HepG2 (cell line): Measurements from ENCODE around the gene MAP2K1.

Experiments used
- ARID2 ChIP-seq: sonication (generic); formaldehyde crosslinking; IDR thresholded peaks from 2 replicates; pipeline ENCODE4 v1.8.1; 2022; ENCODE audit warnings: mild to moderate bottlenecking, missing genetic modification reagents, borderline replicate concordance
- FOXK1 ChIP-seq: sonication (generic); formaldehyde crosslinking; IDR thresholded peaks from 2 replicates; pipeline ENCODE4 v1.4.0; 2020; ENCODE audit warnings: low read depth, missing genetic modification reagents, borderline replicate concordance
- FOXO1 ChIP-seq: sonication (generic); formaldehyde crosslinking; IDR thresholded peaks from 2 replicates; pipeline ENCODE4 v1.4.0; 2020; ENCODE audit warnings: missing genetic modification reagents
- PPARG ChIP-seq: conservative IDR thresholded peaks from 2 replicates; pipeline ENCODE4 v1.6.1; 2016; ENCODE audit warnings: missing biosample characterization, missing genetic modification reagents
- PRPF4 ChIP-seq: fragments of 200-400 bp; formaldehyde crosslinking; IDR thresholded peaks from 2 replicates; pipeline ENCODE4 v1.6.1; 2016; ENCODE audit warnings: low read length, low read depth; ENCODE audit not compliant: poor library complexity, severe bottlenecking
- SOX13 ChIP-seq, 3 experiments: fragments of 450-650 bp in 1 of 3; sonication (generic) in 1 of 3; formaldehyde crosslinking in 1 of 3; IDR thresholded peaks in 2 of 3; conservative IDR thresholded peaks in 1 of 3; 2 replicates each; pipeline versions ENCODE4 v1.5.0 to v1.6.1; 2016 to 2020; ENCODE audit warnings: antibody characterized with exemption in 1 of 3, mild to moderate bottlenecking in 1 of 3, missing compliant biosample characterization in 1 of 3, missing genetic modification reagents in 1 of 3, moderate library complexity in 1 of 3
- U2AF2 ChIP-seq: fragments of 200-400 bp; formaldehyde crosslinking; IDR thresholded peaks from 2 replicates; pipeline ENCODE4 v1.6.1; 2017; ENCODE audit warnings: low read depth, mild to moderate bottlenecking, low read length
- ZBTB1 ChIP-seq: sonication (generic); formaldehyde crosslinking; IDR thresholded peaks from 2 replicates; pipeline ENCODE4 v1.4.0; 2020; ENCODE audit warnings: missing genetic modification reagents, borderline replicate concordance
- ZFP41 ChIP-seq: sonication (generic); formaldehyde crosslinking; IDR thresholded peaks from 2 replicates; pipeline ENCODE4 v1.4.0; 2020; ENCODE audit warnings: mild to moderate bottlenecking, missing genetic modification reagents, borderline replicate concordance
- ZMYM2 ChIP-seq: sonication (generic); formaldehyde crosslinking; IDR thresholded peaks from 2 replicates; pipeline ENCODE4 v1.8.0; 2022; ENCODE audit warnings: mild to moderate bottlenecking, missing genetic modification reagents
- ZNF44 ChIP-seq: sonication (generic); formaldehyde crosslinking; IDR thresholded peaks from 2 replicates; pipeline ENCODE4 v1.5.1; 2020; ENCODE audit warnings: mild to moderate bottlenecking, missing genetic modification reagents
- ZNF569 ChIP-seq: sonication (generic); formaldehyde crosslinking; IDR thresholded peaks from 2 replicates; pipeline ENCODE4 v1.5.0; 2020; ENCODE audit warnings: mild to moderate bottlenecking, missing genetic modification reagents, moderate library complexity, borderline replicate concordance
- TF ChIP-seq, protein P1 (sequence below): sonication (generic); formaldehyde crosslinking; IDR thresholded peaks from 2 replicates; pipeline ENCODE4 v1.5.0; 2020; ENCODE audit warnings: mild to moderate bottlenecking, missing genetic modification reagents, moderate library complexity
- TF ChIP-seq, protein P2 (sequence below): sonication (generic); formaldehyde crosslinking; IDR thresholded peaks from 2 replicates; pipeline ENCODE4 v1.5.1; 2020; ENCODE audit warnings: mild to moderate bottlenecking, missing genetic modification reagents

DNA sequence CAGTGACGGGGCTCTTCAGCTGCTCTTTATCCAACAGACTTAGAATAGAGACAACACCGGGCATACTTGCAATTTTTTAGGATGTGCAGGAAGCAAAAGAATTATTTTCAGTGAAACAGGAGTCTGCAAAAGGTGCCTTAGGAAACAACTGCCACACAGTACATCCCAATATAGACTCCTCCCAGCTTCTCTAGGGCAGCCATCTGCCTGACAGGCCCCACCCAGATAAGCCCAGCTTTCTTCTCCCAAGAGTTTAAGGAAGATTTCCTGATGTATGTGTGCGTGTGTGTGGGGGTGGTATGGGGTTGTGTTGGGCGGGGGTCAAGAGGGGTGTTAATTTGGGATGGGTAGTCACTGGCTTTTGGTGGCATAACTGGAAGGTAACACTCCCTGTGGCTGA is 21.5 kb downstream of the MAP2K1 start:
- TF ChIP-seq U2AF2 (no peak), ZFP41 (CRISPR knock-in tag) (no peak), ZMYM2 (CRISPR knock-in tag) (no peak), ZBTB1 (CRISPR knock-in tag) (no peak), FOXK1 (CRISPR knock-in tag) (no peak), PRPF4 (no peak), ZNF569 (CRISPR knock-in tag) (no peak), SOX13 (IDR thresholded peaks at IDR 0.05) (no peak), SOX13 (CRISPR knock-in tag; conservative IDR thresholded peaks at IDR 0.05 in 1 of 2, IDR thresholded peaks at IDR 0.05 in 1 of 2) (no peak), ZNF44 (CRISPR knock-in tag) (no peak), ARID2 (no peak), PPARG (no peak), FOXO1 (CRISPR knock-in tag) (no peak)
- TF ChIP-seq, protein P1, sequence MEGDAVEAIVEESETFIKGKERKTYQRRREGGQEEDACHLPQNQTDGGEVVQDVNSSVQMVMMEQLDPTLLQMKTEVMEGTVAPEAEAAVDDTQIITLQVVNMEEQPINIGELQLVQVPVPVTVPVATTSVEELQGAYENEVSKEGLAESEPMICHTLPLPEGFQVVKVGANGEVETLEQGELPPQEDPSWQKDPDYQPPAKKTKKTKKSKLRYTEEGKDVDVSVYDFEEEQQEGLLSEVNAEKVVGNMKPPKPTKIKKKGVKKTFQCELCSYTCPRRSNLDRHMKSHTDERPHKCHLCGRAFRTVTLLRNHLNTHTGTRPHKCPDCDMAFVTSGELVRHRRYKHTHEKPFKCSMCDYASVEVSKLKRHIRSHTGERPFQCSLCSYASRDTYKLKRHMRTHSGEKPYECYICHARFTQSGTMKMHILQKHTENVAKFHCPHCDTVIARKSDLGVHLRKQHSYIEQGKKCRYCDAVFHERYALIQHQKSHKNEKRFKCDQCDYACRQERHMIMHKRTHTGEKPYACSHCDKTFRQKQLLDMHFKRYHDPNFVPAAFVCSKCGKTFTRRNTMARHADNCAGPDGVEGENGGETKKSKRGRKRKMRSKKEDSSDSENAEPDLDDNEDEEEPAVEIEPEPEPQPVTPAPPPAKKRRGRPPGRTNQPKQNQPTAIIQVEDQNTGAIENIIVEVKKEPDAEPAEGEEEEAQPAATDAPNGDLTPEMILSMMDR (CRISPR knock-in tag) = no peak
- TF ChIP-seq, protein P2, sequence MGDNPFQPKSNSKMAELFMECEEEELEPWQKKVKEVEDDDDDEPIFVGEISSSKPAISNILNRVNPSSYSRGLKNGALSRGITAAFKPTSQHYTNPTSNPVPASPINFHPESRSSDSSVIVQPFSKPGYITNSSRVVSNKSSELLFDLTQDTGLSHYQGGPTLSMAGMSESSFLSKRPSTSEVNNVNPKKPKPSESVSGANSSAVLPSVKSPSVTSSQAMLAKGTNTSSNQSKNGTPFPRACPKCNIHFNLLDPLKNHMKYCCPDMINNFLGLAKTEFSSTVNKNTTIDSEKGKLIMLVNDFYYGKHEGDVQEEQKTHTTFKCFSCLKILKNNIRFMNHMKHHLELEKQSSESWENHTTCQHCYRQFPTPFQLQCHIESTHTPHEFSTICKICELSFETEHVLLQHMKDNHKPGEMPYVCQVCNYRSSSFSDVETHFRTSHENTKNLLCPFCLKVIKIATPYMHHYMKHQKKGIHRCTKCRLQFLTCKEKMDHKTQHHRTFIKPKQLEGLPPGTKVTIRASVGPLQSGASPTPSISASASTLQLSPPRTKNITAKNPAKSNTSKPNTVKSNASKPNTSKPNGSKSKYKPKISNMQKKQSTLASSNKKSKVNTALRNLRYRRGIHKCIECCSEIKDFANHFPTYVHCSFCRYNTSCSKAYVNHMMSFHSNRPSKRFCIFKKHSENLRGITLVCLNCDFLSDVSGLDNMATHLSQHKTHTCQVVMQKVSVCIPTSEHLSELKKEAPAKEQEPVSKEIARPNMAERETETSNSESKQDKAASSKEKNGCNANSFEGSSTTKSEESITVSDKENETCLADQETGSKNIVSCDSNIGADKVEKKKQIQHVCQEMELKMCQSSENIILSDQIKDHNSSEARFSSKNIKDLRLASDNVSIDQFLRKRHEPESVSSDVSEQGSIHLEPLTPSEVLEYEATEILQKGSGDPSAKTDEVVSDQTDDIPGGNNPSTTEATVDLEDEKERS = no peak
